GM18505 (cell line): Measurements from ENCODE around the gene LSM10.

Source experiments
- ATAC-seq: cut with Tn5 transposase; IDR thresholded peaks from one replicate; pipeline ENCODE4 v1.9.1; 2021; ENCODE audit not compliant: unreplicated experiment
- POLR2A ChIP-seq: IDR thresholded peaks from 4 replicates; pipeline ENCODE4 v1.6.1; 2011; ENCODE audit warnings: borderline replicate concordance; ENCODE audit not compliant: insufficient read depth, insufficient read length; ENCODE audit errors: extremely low read depth

The LSM10 gene

GRCh38 chr1:36397378-36398230 lies at the start of gene LSM10:
Gene LSM10 (minus strand): TSS chr1:36397908. CDS start chr1:36394129, 3,779 bp downstream.
- peak; percentile 87 for TF ChIP-seq POLR2A
- peak; percentile 74 for ATAC-seq

GRCh38 chr1:36447450-36447849 lies 49.7 kb upstream of the LSM10 start:
- no peak for TF ChIP-seq POLR2A
- no peak for ATAC-seq

- no peak for TF ChIP-seq POLR2A
- ATAC-seq: no peak
Observed at GRCh38 chr1:36446746-36447145, 49.0 kb upstream of the LSM10 start.

GRCh38 chr1:36446271-36446670 lies 48.6 kb upstream of the LSM10 start:
- ATAC-seq: no peak

GRCh38 chr1:36443297-36443696 lies 45.6 kb upstream of the LSM10 start:
- ATAC-seq: no peak
- no peak for TF ChIP-seq POLR2A

More at GRCh38 chr1:36446271-36446670, 48.6 kb upstream of the LSM10 start:
- no peak for TF ChIP-seq POLR2A

GRCh38 chr1:36442337-36442736 lies 44.6 kb upstream of the LSM10 start:
- TF ChIP-seq POLR2A: no peak
- ATAC-seq: no peak

GRCh38 chr1:36440646-36441045 lies 42.9 kb upstream of the LSM10 start:
- ATAC-seq: no peak
- TF ChIP-seq POLR2A: no peak

- no peak for ATAC-seq
- TF ChIP-seq POLR2A: no peak
Observed at GRCh38 chr1:36440044-36440443, 42.3 kb upstream of the LSM10 start.

- no peak for ATAC-seq
- TF ChIP-seq POLR2A: no peak
Observed at GRCh38 chr1:36438715-36439114, 41.0 kb upstream of the LSM10 start.

- no peak for ATAC-seq
Observed at GRCh38 chr1:36436821-36437220, 39.1 kb upstream of the LSM10 start.

GRCh38 chr1:36433102-36433501 lies 35.4 kb upstream of the LSM10 start:
- no peak for ATAC-seq

More at GRCh38 chr1:36436821-36437220, 39.1 kb upstream of the LSM10 start:
- TF ChIP-seq POLR2A: no peak

GRCh38 chr1:36432616-36433015 lies 34.9 kb upstream of the LSM10 start:
- no peak for ATAC-seq
- TF ChIP-seq POLR2A: no peak

More at GRCh38 chr1:36433102-36433501, 35.4 kb upstream of the LSM10 start:
- TF ChIP-seq POLR2A: no peak

- no peak for ATAC-seq
- no peak for TF ChIP-seq POLR2A
Observed at GRCh38 chr1:36425791-36426190, 28.1 kb upstream of the LSM10 start.

GRCh38 chr1:36421649-36422048 lies 23.9 kb upstream of the LSM10 start:
- ATAC-seq: no peak
- TF ChIP-seq POLR2A: no peak
